H1 (cell line): Measurements from ENCODE around the gene TIMM8B. TPM values are rescaled to one million over a fixed set of nuclear protein-coding genes. Genes with fewer than 3 reads are reported as not detected.
A peak's percentile ranks its signal among the peaks of the same experiment; 100 is the strongest.

Experiments used
- ASH2L ChIP-seq: fragments of 200-600, 300-600 bp; sonication (generic); IDR thresholded peaks from one replicate; pipeline ENCODE4 v1.7.1; 2017; ENCODE audit warnings: low read length
- CREB1 ChIP-seq: IDR thresholded peaks from 2 replicates; pipeline ENCODE4 v1.6.1; 2012; ENCODE audit warnings: inconsistent platforms
- KDM5A ChIP-seq: fragments of 200-600 bp; IDR thresholded peaks from 2 replicates; pipeline ENCODE4 v1.7.1; 2012; ENCODE audit warnings: mild to moderate bottlenecking, low read length, inconsistent platforms, mixed read lengths
- PHF8 ChIP-seq: fragments of 200-600 bp; sonication (generic); conservative IDR thresholded peaks from 2 replicates; pipeline ENCODE4 v1.7.1; 2012; ENCODE audit warnings: low read depth, mild to moderate bottlenecking, inconsistent platforms, low read length, moderate library complexity
- POLR2A ChIP-seq, 2 experiments: IDR thresholded peaks; 1 replicate in 1 of 2; 2 replicates in 1 of 2; pipeline ENCODE4 v1.6.1; 2011; ENCODE audit warnings: low read depth in 2 of 2, low read length in 2 of 2, mild to moderate bottlenecking in 2 of 2; ENCODE audit errors: control extremely low read depth in 1 of 2
- POLR2AphosphoS5 ChIP-seq: IDR thresholded peaks from 2 replicates; pipeline ENCODE4 v1.6.1; 2011; ENCODE audit warnings: low read depth, low read length
- RAD21 ChIP-seq, 2 experiments: IDR thresholded peaks in 1 of 2; conservative IDR thresholded peaks in 1 of 2; 2 replicates each; pipeline ENCODE4 v1.6.1; 2011; ENCODE audit warnings: low read depth in 2 of 2, low read length in 2 of 2, improper control_type of control experiment in 1 of 2, inconsistent platforms in 1 of 2, mild to moderate bottlenecking in 1 of 2, moderate library complexity in 1 of 2
- SIN3A ChIP-seq, 2 experiments: IDR thresholded peaks in 1 of 2; conservative IDR thresholded peaks in 1 of 2; 2 replicates each; pipeline ENCODE4 v1.6.1; 2011 to 2012; ENCODE audit warnings: low read length in 2 of 2, improper control_type of control experiment in 1 of 2, low read depth in 1 of 2, mild to moderate bottlenecking in 1 of 2
- SIX5 ChIP-seq: IDR thresholded peaks from 2 replicates; pipeline ENCODE4 v1.6.1; 2011; ENCODE audit warnings: mild to moderate bottlenecking, low read depth, low read length
- SP4 ChIP-seq: IDR thresholded peaks from 2 replicates; pipeline ENCODE4 v1.6.1; 2012; ENCODE audit warnings: low read length, inconsistent platforms
- SRF ChIP-seq: IDR thresholded peaks from 2 replicates; pipeline ENCODE4 v1.6.1; 2011; ENCODE audit warnings: mild to moderate bottlenecking, low read depth, low read length, moderate library complexity
- TAF1 ChIP-seq: IDR thresholded peaks from 2 replicates; pipeline ENCODE4 v1.6.1; 2011; ENCODE audit warnings: mild to moderate bottlenecking, low read depth, low read length
- TAF7 ChIP-seq: optimal IDR thresholded peaks from 2 replicates; pipeline ENCODE3; 2011; ENCODE audit warnings: low read depth, mild to moderate bottlenecking, inconsistent platforms, low read length, moderate library complexity, borderline replicate concordance
- TCF12 ChIP-seq: IDR thresholded peaks from 2 replicates; pipeline ENCODE4 v1.6.1; 2011; ENCODE audit warnings: low read depth, mild to moderate bottlenecking, low read length
- TEAD4 ChIP-seq: IDR thresholded peaks from 2 replicates; pipeline ENCODE4 v1.6.1; 2012; ENCODE audit warnings: low read depth, low read length, inconsistent platforms, mixed read lengths
- YY1 ChIP-seq: IDR thresholded peaks from 2 replicates; pipeline ENCODE4 v1.6.1; 2011; ENCODE audit warnings: low read depth, mild to moderate bottlenecking, low read length
- polyA plus RNA-seq, 7 experiments: library from polyadenylated mRNA; depleted of rRNA in 3 of 7; stranded (reverse) in 5 of 7; unstranded in 2 of 7; fragments of >200 nt in 5 of 7; fragments of 200-250 nt in 2 of 7; gene quantifications; 1 replicate in 5 of 7; 2 replicates in 1 of 7; 4 replicates in 1 of 7; pipeline versions ENCODE4 v1.2.1 to v1.2.3, GENCODE V29; 2011 to 2013; ENCODE audit warnings: missing spikeins in 2 of 7, mixed read lengths in 2 of 7
- total RNA-seq: library from RNA; stranded (reverse); fragmentation: NEBNext Ultra II Directional; extraction: Animal tissue kit (Norgen Biotek cat#: 25700); gene quantifications from 2 replicates; pipeline ENCODE4 v1.2.1, GENCODE V29; 2021
- TF ChIP-seq, protein P1 (sequence below), 3 experiments: IDR thresholded peaks; 1 replicate in 2 of 3; 2 replicates in 1 of 3; pipeline versions ENCODE4 v1.5.1 to v1.6.1; 2011; ENCODE audit warnings: low read length in 3 of 3, mild to moderate bottlenecking in 3 of 3, inconsistent platforms in 2 of 3, low read depth in 1 of 3, moderate library complexity in 1 of 3; ENCODE audit not compliant: insufficient read depth in 1 of 3; ENCODE audit errors: control extremely low read depth in 1 of 3

Gene TIMM8B
- total and polyA plus RNA-seq, 2 of the 8 experiments (the other 6 are each of a cell fraction or from before 2014, with no cell fraction given) = 93.7 to 143 TPM

DNA sequence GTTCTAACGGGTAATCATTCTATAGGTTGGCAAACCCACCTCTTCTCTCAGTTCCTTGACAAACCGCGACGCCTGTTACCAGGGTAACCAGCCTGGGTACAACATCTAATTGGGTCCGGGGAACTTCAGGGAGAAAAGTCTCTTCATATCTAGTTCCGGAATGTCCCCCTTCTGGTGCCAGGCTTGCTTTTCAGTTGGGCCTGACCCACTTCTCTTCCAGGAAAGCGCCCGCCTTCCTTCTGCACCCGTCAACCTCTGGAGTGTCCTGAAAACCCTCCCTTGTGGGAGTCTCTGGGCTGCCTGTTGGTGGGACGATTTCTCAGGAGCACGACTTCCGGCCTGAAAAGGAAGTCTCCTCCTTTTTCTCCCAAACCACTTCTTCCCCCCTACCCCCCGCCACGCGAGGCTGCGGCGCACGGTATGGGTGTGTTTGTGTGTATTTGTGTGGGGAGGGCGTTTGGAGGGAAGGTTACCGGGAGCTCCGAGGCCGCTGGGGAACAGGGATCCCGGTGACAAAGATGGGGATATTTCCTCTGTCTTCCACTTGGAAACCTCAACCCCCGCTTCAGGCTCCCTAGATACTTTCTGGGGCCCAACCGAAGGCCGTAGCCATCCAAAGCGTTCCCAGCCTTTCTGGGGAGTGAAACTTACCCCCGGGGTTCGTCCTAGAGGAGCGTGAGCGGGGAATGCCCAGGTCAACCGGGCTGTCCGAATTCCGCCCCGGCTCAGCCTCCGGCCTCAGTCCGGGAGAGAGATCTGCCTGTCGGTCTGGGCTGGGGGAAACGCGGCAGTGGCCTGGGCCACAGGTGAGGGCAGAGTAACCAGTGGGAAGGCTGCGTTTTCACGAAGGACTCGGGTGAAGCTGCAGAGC is 12.4 kb downstream of the TIMM8B start, which contains the start of the genes NKAPD1 and PIH1D2 (continued):
- TF ChIP-seq PHF8 = peak; percentile 65
- 0 out of 2 replicates have a peak, but pooled peaks have one; percentile 22 for TF ChIP-seq TEAD4
- TF ChIP-seq TAF7 = no peak
- TF ChIP-seq POLR2AphosphoS5 = peak; percentile 53; the same call in 1 of the 2 replicates
- TF ChIP-seq, protein P1, sequence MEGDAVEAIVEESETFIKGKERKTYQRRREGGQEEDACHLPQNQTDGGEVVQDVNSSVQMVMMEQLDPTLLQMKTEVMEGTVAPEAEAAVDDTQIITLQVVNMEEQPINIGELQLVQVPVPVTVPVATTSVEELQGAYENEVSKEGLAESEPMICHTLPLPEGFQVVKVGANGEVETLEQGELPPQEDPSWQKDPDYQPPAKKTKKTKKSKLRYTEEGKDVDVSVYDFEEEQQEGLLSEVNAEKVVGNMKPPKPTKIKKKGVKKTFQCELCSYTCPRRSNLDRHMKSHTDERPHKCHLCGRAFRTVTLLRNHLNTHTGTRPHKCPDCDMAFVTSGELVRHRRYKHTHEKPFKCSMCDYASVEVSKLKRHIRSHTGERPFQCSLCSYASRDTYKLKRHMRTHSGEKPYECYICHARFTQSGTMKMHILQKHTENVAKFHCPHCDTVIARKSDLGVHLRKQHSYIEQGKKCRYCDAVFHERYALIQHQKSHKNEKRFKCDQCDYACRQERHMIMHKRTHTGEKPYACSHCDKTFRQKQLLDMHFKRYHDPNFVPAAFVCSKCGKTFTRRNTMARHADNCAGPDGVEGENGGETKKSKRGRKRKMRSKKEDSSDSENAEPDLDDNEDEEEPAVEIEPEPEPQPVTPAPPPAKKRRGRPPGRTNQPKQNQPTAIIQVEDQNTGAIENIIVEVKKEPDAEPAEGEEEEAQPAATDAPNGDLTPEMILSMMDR (IDR thresholded peaks at IDR 0.05; ENCODE audit: control extremely low read depth in 1 of 3, insufficient read depth in 1 of 3, low read depth in 1 of 3, low read length in 3 of 3) = no peak
- peak; percentile 92 to 98; a peak in 3 of 4 replicates for TF ChIP-seq SIN3A (conservative IDR thresholded peaks at IDR 0.05 in 1 of 2, IDR thresholded peaks at IDR 0.05 in 1 of 2; ENCODE audit: low read depth in 1 of 2, low read length in 2 of 2)
- peak; percentile 90 for TF ChIP-seq KDM5A
- no peak for TF ChIP-seq TCF12
- TF ChIP-seq YY1 = peak; percentile 27; the same call in 1 of the 2 replicates
- TF ChIP-seq SRF = no peak
- TF ChIP-seq RAD21 (IDR thresholded peaks at IDR 0.05 in 1 of 2, conservative IDR thresholded peaks at IDR 0.05 in 1 of 2; ENCODE audit: low read depth in 2 of 2, low read length in 2 of 2) = no peak
- TF ChIP-seq SIX5 = peak; percentile 17; the same call in 1 of the 2 replicates
- 0 out of 3 replicates have a peak, but pooled peaks of 1 of the 2 experiments have one; percentile 44 for TF ChIP-seq POLR2A (IDR thresholded peaks at IDR 0.05; ENCODE audit: control extremely low read depth in 1 of 2, low read depth in 2 of 2, low read length in 2 of 2)
- peak; percentile 66; the same call in 1 of the 2 replicates for TF ChIP-seq TAF1
- peak; percentile 40; the same call in 1 of the 2 replicates for TF ChIP-seq CREB1
- peak; percentile 96 for TF ChIP-seq ASH2L
- TF ChIP-seq SP4 = no peak
